ENCODE results near the gene MUSTN1.

MUSTN1 gene

DNA sequence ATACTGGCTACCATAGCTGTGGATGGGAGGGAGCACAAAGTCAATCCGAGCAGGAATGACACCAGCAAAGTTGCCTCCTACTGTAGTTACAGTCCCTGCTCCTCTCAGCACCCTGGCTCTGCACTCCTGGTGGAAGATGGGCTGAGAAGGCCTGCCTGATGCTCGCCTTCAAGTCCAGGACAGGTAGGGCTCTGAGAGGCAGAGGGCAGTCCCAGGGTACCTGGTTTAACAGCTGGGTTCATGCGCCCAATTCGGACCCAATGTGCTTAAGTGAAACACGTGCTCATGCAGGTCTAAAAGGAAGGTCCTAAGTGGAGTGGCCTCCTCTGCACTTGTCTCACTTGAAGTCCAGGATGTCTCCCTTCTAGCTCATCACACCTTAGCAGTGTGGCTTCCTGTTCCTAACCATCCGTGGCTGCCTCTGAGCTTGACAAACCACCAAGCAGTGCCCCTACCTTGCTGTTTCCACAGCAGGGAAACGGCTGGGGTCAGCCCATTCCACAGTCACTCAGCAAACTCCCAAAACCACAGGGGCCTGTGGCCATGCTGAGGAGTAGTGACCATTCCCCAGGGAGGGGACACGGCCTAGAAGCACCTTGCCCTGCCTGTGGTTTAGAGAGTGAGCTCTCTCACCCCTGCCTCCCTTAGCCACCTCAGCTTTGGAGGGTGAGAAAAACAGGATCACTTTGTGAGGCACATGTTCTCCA lies 3.9 kb upstream of the MUSTN1 start:
- no peak overlapping the region for H3K4me3 ChIP-seq (ENCODE audit: control insufficient read depth in 1 of 7, extremely low read depth in 1 of 7, insufficient read depth in 4 of 7, low read depth in 2 of 7, low read length in 6 of 7)
- H3K9me3 ChIP-seq (ENCODE audit: control extremely low read depth in 1 of 5, control insufficient read depth in 4 of 5, insufficient read depth in 2 of 5, low read depth in 1 of 5, low read length in 4 of 5): no peaks in the 10 kb centered on the region
- ChIA-PET POLR2A (no interaction called here), CTCF (interaction anchor here (1.0 to 2.0 kb wide), 5 partner anchors 10 to 231 kb away, joined by 3 to 5 read pairs (median 4); no protein-coding TSS in a partner anchor)
- H3K4me1 ChIP-seq (ENCODE audit: control extremely low read depth in 1 of 4, control insufficient read depth in 4 of 4, insufficient read depth in 4 of 4, low read length in 3 of 4): no peaks in the 10 kb centered on the region
- peaks cover 9 to 52% (median 27%) of the 10 kb centered on the region in 4 experiments for H3K36me3 ChIP-seq (ENCODE audit: control insufficient read depth in 4 of 4, insufficient read depth in 4 of 4, low read length in 3 of 4)
- no peak overlapping the region for H3K27ac ChIP-seq (ENCODE audit: insufficient read depth in 1 of 2, low read depth in 1 of 2, low read length in 2 of 2, poor library complexity in 1 of 2, severe bottlenecking in 2 of 2)
- DNase-seq: no peak
- WGBS (ENCODE audit: insufficient coverage): 91% methylated on average over 7 of the region's 8 CpGs
- no peaks in the 10 kb centered on the region for H3K27me3 ChIP-seq (replicated peaks in 2 of 5; ENCODE audit: control insufficient read depth in 4 of 5, insufficient read depth in 5 of 5, low read length in 4 of 5)

DNA sequence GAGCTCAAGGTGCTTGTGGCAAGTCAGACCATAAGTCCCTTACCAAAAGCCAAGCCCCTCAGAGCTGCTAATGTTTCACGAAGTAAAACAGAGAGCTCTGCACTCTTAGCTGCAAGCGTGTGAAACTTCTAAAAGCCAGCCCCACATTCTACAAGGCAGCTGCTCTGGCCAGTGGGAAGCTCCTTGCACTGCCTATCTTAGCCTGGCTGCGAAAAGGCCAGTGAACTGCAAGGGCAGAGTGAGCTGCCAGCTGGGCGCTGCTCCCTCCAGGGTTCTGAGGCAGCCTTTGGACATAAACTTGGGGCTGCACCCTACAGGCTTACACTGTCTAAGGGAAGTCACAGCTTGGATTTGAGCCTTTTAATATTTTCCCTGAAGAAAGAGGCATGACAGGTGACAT lies 2.2 kb upstream of the MUSTN1 start:
- Histone ChIP-seq H3K4me3 (ENCODE audit: control insufficient read depth in 1 of 7, extremely low read depth in 1 of 7, insufficient read depth in 4 of 7, low read depth in 2 of 7, low read length in 6 of 7) (no peak overlapping the region), H3K36me3 (ENCODE audit: control insufficient read depth in 4 of 4, insufficient read depth in 4 of 4, low read length in 3 of 4) (peaks cover 5 to 44% (median 21%) of the 10 kb centered on the region in 4 experiments), H3K27me3 (replicated peaks in 2 of 5; ENCODE audit: control insufficient read depth in 4 of 5, insufficient read depth in 5 of 5, low read length in 4 of 5) (no peaks in the 10 kb centered on the region), H3K27ac (ENCODE audit: insufficient read depth in 1 of 2, low read depth in 1 of 2, low read length in 2 of 2, poor library complexity in 1 of 2, severe bottlenecking in 2 of 2) (no peak overlapping the region), H3K9me3 (ENCODE audit: control extremely low read depth in 1 of 5, control insufficient read depth in 4 of 5, insufficient read depth in 2 of 5, low read depth in 1 of 5, low read length in 4 of 5) (no peaks in the 10 kb centered on the region), H3K4me1 (ENCODE audit: control extremely low read depth in 1 of 4, control insufficient read depth in 4 of 4, insufficient read depth in 4 of 4, low read length in 3 of 4) (no peaks in the 10 kb centered on the region)
- WGBS (ENCODE audit: insufficient coverage): 100% methylated on average over 4 of the region's 4 CpGs
- ChIA-PET POLR2A (no interaction called here), CTCF (interaction anchor here (0.8 to 1.2 kb wide), 4 partner anchors 9 to 18 kb away, joined by 3 read pairs; no protein-coding TSS in a partner anchor)
- DNase-seq: no peak

- peaks cover 2 to 40% (median 20%) of the 10 kb centered on the region in 4 experiments for H3K36me3 ChIP-seq (ENCODE audit: control insufficient read depth in 4 of 4, insufficient read depth in 4 of 4, low read length in 3 of 4)
- CTCF ChIA-PET: interaction anchor here (0.8 to 1.2 kb wide), 4 partner anchors 10 to 17 kb away, joined by 3 read pairs; no protein-coding TSS in a partner anchor
- 95% methylated on average over 4 of the region's 5 CpGs for WGBS (ENCODE audit: insufficient coverage)
- peaks cover 0 to under 1% (median 0%) of the 10 kb centered on the region in 4 experiments for H3K4me1 ChIP-seq (ENCODE audit: control extremely low read depth in 1 of 4, control insufficient read depth in 4 of 4, insufficient read depth in 4 of 4, low read length in 3 of 4)
- H3K4me3 ChIP-seq (ENCODE audit: control insufficient read depth in 1 of 7, extremely low read depth in 1 of 7, insufficient read depth in 4 of 7, low read depth in 2 of 7, low read length in 6 of 7): no peak overlapping the region
- H3K27ac ChIP-seq (ENCODE audit: insufficient read depth in 1 of 2, low read depth in 1 of 2, low read length in 2 of 2, poor library complexity in 1 of 2, severe bottlenecking in 2 of 2): no peak overlapping the region
- DNase-seq: no peak
- H3K27me3 ChIP-seq (replicated peaks in 2 of 5; ENCODE audit: control insufficient read depth in 4 of 5, insufficient read depth in 5 of 5, low read length in 4 of 5): no peaks in the 10 kb centered on the region
- no peaks in the 10 kb centered on the region for H3K9me3 ChIP-seq (ENCODE audit: control extremely low read depth in 1 of 5, control insufficient read depth in 4 of 5, insufficient read depth in 2 of 5, low read depth in 1 of 5, low read length in 4 of 5)
- POLR2A ChIA-PET: no interaction called here
Measured at GRCh38 chr3:52836471-52836845, 1.6 kb upstream of the MUSTN1 start.

GRCh38 chr3:52835766-52836470 lies 1.1 kb upstream of the MUSTN1 start:
- peaks cover 2 to 35% (median 17%) of the 10 kb centered on the region in 4 experiments for H3K36me3 ChIP-seq (ENCODE audit: control insufficient read depth in 4 of 4, insufficient read depth in 4 of 4, low read length in 3 of 4)
- CTCF ChIA-PET: interaction anchor here (1.2 kb wide), 1 partner anchor 11 kb away, joined by 3 read pairs; no protein-coding TSS in a partner anchor
- 94% methylated on average over 4 of the region's 8 CpGs for WGBS (ENCODE audit: insufficient coverage)

GRCh38 chr3:52833202-52833601 lies 1.6 kb downstream of the MUSTN1 start:
- Histone ChIP-seq H3K36me3 (ENCODE audit: control insufficient read depth in 4 of 4, insufficient read depth in 4 of 4, low read length in 3 of 4) (peaks cover 2 to 22% (median 9%) of the 10 kb centered on the region in 4 experiments), H3K9me3 (ENCODE audit: control extremely low read depth in 1 of 5, control insufficient read depth in 4 of 5, insufficient read depth in 2 of 5, low read depth in 1 of 5, low read length in 4 of 5) (no peaks in the 10 kb centered on the region), H3K27me3 (replicated peaks in 2 of 5; ENCODE audit: control insufficient read depth in 4 of 5, insufficient read depth in 5 of 5, low read length in 4 of 5) (no peaks in the 10 kb centered on the region), H3K27ac (ENCODE audit: insufficient read depth in 1 of 2, low read depth in 1 of 2, low read length in 2 of 2, poor library complexity in 1 of 2, severe bottlenecking in 2 of 2) (no peak overlapping the region), H3K4me1 (ENCODE audit: control extremely low read depth in 1 of 4, control insufficient read depth in 4 of 4, insufficient read depth in 4 of 4, low read length in 3 of 4) (peaks cover 0 to 3% (median 0%) of the 10 kb centered on the region in 4 experiments), H3K4me3 (ENCODE audit: control insufficient read depth in 1 of 7, extremely low read depth in 1 of 7, insufficient read depth in 4 of 7, low read depth in 2 of 7, low read length in 6 of 7) (no peak overlapping the region)
- ChIA-PET POLR2A (no interaction called here), CTCF (no interaction called here)
- WGBS (ENCODE audit: insufficient coverage): over 99% methylated on average over 14 of the region's 14 CpGs
- no peak for DNase-seq

More at GRCh38 chr3:52835766-52836470, 1.1 kb upstream of the MUSTN1 start:
- H3K9me3 ChIP-seq (ENCODE audit: control extremely low read depth in 1 of 5, control insufficient read depth in 4 of 5, insufficient read depth in 2 of 5, low read depth in 1 of 5, low read length in 4 of 5): no peaks in the 10 kb centered on the region
- no peaks in the 10 kb centered on the region for H3K27me3 ChIP-seq (replicated peaks in 2 of 5; ENCODE audit: control insufficient read depth in 4 of 5, insufficient read depth in 5 of 5, low read length in 4 of 5)
- POLR2A ChIA-PET: no interaction called here
- DNase-seq: no peak
- H3K4me3 ChIP-seq (ENCODE audit: control insufficient read depth in 1 of 7, extremely low read depth in 1 of 7, insufficient read depth in 4 of 7, low read depth in 2 of 7, low read length in 6 of 7): no peak overlapping the region
- no peak overlapping the region for H3K27ac ChIP-seq (ENCODE audit: insufficient read depth in 1 of 2, low read depth in 1 of 2, low read length in 2 of 2, poor library complexity in 1 of 2, severe bottlenecking in 2 of 2)
- peaks cover 0 to 3% (median 0%) of the 10 kb centered on the region in 4 experiments for H3K4me1 ChIP-seq (ENCODE audit: control extremely low read depth in 1 of 4, control insufficient read depth in 4 of 4, insufficient read depth in 4 of 4, low read length in 3 of 4)

GRCh38 chr3:52831500-52832301 lies 3.1 kb downstream of the MUSTN1 start:
- CTCF ChIA-PET: no interaction called here
- WGBS (ENCODE audit: insufficient coverage): 80% methylated on average over 21 of the region's 21 CpGs
- H3K27ac ChIP-seq (ENCODE audit: insufficient read depth in 1 of 2, low read depth in 1 of 2, low read length in 2 of 2, poor library complexity in 1 of 2, severe bottlenecking in 2 of 2): no peak overlapping the region

More at GRCh38 chr3:52831500-52832301, 3.1 kb downstream of the MUSTN1 start:
- POLR2A ChIA-PET: no interaction called here
- peaks cover 0 to 3% (median 0%) of the 10 kb centered on the region in 4 experiments for H3K4me1 ChIP-seq (ENCODE audit: control extremely low read depth in 1 of 4, control insufficient read depth in 4 of 4, insufficient read depth in 4 of 4, low read length in 3 of 4)
- peak in 2 of 3 donors; percentile 10 to 34 for DNase-seq
- peaks cover 0 to 16% (median 6%) of the 10 kb centered on the region in 4 experiments for H3K36me3 ChIP-seq (ENCODE audit: control insufficient read depth in 4 of 4, insufficient read depth in 4 of 4, low read length in 3 of 4)
- H3K9me3 ChIP-seq (ENCODE audit: control extremely low read depth in 1 of 5, control insufficient read depth in 4 of 5, insufficient read depth in 2 of 5, low read depth in 1 of 5, low read length in 4 of 5): no peaks in the 10 kb centered on the region
- H3K4me3 ChIP-seq (ENCODE audit: control insufficient read depth in 1 of 7, extremely low read depth in 1 of 7, insufficient read depth in 4 of 7, low read depth in 2 of 7, low read length in 6 of 7): no peak overlapping the region
- H3K27me3 ChIP-seq (replicated peaks in 2 of 5; ENCODE audit: control insufficient read depth in 4 of 5, insufficient read depth in 5 of 5, low read length in 4 of 5): no peaks in the 10 kb centered on the region

Measured in common myeloid progenitor, CD34-positive (primary cell).